ENCODE results near the gene ENAM.

- TF ChIP-seq CTCF (IDR thresholded peaks at IDR 0.05; ENCODE audit: insufficient read depth, low read length) (no peak), REST (IDR thresholded peaks at IDR 0.05; ENCODE audit: insufficient replicate concordance, low read depth) (no peak), POLR2AphosphoS5 (IDR thresholded peaks at IDR 0.05; ENCODE audit: low read depth) (no peak), GABPA (IDR thresholded peaks at IDR 0.05; ENCODE audit: low read depth) (no peak), SPI1 (IDR thresholded peaks at IDR 0.05; ENCODE audit: borderline replicate concordance, low read depth) (no peak)
Measured at GRCh38 chr4:70632028-70632427, 3.5 kb downstream of the ENAM start.

Data from HL-60 (cell line).